BLaER1 (cell line): ENCODE results near the gene DGAT2.

Experiments used
- H3K27ac ChIP-seq: shearing (Covaris generic); formaldehyde crosslinking; 2 replicates; pipeline ENCODE4 v1.8.1; 2022
- H3K27me3 ChIP-seq: shearing (Covaris generic); formaldehyde crosslinking; 2 replicates; pipeline ENCODE4 v1.8.1; 2022
- H3K36me3 ChIP-seq: shearing (Covaris generic); formaldehyde crosslinking; 2 replicates; pipeline ENCODE4 v1.8.1; 2022
- H3K4me1 ChIP-seq: shearing (Covaris generic); formaldehyde crosslinking; 2 replicates; pipeline ENCODE4 v1.8.1; 2022
- H3K4me2 ChIP-seq: shearing (Covaris generic); formaldehyde crosslinking; 2 replicates; pipeline ENCODE4 v1.8.1; 2022
- H3K4me3 ChIP-seq: shearing (Covaris generic); formaldehyde crosslinking; 2 replicates; pipeline ENCODE4 v1.8.1; 2022
- H3K9ac ChIP-seq: shearing (Covaris generic); formaldehyde crosslinking; 2 replicates; pipeline ENCODE4 v1.8.1; 2022
- H3K9me3 ChIP-seq: shearing (Covaris generic); formaldehyde crosslinking; 2 replicates; pipeline ENCODE4 v1.8.1; 2022
- H4K20me1 ChIP-seq: shearing (Covaris generic); formaldehyde crosslinking; 2 replicates; pipeline ENCODE4 v1.8.1; 2022
- Cebpa-rat ChIP-seq: shearing (Covaris generic); IDR thresholded peaks from 2 replicates; pipeline ENCODE4 v1.8.1; 2022

DGAT2 gene

DNA sequence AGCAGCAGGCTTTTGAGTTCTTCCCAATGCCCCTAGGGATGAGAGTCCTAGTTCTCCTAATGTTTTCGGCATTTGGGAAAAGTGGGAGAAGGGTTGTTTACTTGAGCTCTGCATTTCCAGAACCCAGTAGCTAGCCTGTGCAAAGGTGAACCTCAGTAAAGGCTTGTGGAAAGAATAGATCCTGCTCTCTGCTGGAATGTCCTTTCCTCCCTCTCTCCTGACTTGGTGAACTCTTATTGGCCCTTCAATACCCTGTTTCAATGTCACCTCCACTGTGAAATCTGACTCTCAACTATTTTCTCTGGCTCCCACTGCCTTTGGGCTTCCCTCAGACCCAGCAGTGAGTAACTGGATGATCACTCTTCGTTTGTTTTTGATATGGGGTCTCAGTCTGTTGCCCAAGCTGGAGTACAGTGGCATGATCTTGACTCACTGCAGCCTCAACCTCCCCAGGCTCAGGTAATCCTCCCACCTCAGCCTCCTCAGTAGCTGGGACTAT is 44.0 kb downstream of the DGAT2 start:
- H3K27ac ChIP-seq = no peak overlapping the region
- H3K9me3 ChIP-seq = no peaks in the 10 kb centered on the region
- H3K4me3 ChIP-seq = no peak overlapping the region
- H3K4me2 ChIP-seq = no peak overlapping the region
- no peak for TF ChIP-seq Cebpa-rat
- peaks cover 25% of the 10 kb centered on the region for H3K4me1 ChIP-seq
- no peaks in the 10 kb centered on the region for H3K36me3 ChIP-seq
- H3K9ac ChIP-seq = no peak overlapping the region
- no peaks in the 10 kb centered on the region for H3K27me3 ChIP-seq
- peaks cover 8% of the 10 kb centered on the region for H4K20me1 ChIP-seq

DNA sequence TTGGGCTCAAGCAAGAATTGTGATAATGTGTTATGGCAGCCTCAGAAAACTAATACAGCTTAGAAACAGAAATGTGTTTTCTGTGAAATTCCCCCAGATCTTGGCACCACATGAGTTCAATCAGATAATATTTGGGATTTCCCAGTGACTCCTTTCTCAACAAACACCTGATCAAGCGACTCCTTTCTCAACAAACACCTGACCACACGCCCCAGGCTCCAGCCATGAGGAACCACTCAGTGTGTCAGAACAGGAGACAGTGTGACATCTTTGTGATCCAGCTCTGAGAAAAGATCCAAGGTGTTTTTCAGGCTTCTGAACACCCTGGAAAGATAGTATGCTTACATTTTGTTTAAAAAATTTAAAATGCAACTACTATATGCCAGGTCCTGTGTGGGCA is 44.5 kb downstream of the DGAT2 start:
- H4K20me1 ChIP-seq = peaks cover 13% of the 10 kb centered on the region
- no peaks in the 10 kb centered on the region for H3K27me3 ChIP-seq
- H3K9me3 ChIP-seq = no peaks in the 10 kb centered on the region
- peaks cover 30% of the 10 kb centered on the region for H3K4me1 ChIP-seq
- H3K27ac ChIP-seq = no peak overlapping the region
- H3K36me3 ChIP-seq = no peaks in the 10 kb centered on the region
- H3K4me2 ChIP-seq = no peak overlapping the region
- no peak for TF ChIP-seq Cebpa-rat
- no peak overlapping the region for H3K9ac ChIP-seq
- no peak overlapping the region for H3K4me3 ChIP-seq

DNA sequence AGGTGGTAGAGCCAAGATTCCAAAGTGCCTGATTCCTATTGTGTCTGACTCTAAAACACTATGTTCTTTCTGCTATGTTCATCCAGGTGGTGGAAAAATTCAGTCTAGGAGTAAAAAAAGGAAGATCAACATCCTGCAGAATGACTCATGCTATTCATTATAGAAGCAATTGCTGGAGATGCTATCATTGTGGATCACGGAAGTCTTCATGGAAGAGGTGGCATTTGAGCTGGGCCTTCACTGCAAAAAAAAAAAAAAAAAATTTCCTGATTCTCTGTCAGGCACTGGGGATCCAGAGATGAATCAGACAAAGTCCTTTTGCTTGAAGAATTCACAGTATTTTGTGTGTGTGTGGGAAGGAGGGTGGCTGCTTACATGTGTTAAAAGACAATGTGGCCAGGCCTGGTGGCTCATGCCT is 45.1 kb downstream of the DGAT2 start:
- Histone ChIP-seq H3K4me3 (no peak overlapping the region), H3K36me3 (no peaks in the 10 kb centered on the region), H3K9me3 (no peaks in the 10 kb centered on the region), H3K27ac (no peak overlapping the region), H3K4me1 (peaks cover 30% of the 10 kb centered on the region), H3K9ac (no peak overlapping the region), H3K27me3 (no peaks in the 10 kb centered on the region), H3K4me2 (peak overlapping the region; percentile 89), H4K20me1 (peaks cover 13% of the 10 kb centered on the region)
- TF ChIP-seq Cebpa-rat = no peak

DNA sequence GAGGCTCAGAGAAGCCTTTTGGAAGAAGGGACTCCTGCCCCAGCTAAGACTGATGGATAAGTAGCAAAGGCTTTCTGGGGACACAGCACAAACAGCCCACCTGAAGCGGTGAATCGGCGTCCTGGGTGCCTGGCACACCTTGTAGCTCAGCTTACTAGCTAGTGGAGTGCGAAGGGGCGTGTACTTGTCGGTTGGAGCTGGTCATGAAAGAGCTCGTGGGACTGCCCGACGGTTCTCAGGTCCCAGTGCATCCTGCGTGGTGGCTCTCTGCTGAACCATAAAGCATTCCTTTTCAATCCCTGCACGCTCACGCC is 45.7 kb downstream of the DGAT2 start:
- Histone ChIP-seq H3K36me3 (no peaks in the 10 kb centered on the region), H3K4me3 (peak overlapping the region; percentile 98), H4K20me1 (peaks cover 13% of the 10 kb centered on the region), H3K4me1 (peaks cover 30% of the 10 kb centered on the region), H3K27me3 (no peaks in the 10 kb centered on the region), H3K4me2 (peak overlapping the region; percentile 89), H3K9ac (no peak overlapping the region; the same call in 1 of the 2 replicates), H3K9me3 (no peaks in the 10 kb centered on the region), H3K27ac (no peak overlapping the region)
- no peak for TF ChIP-seq Cebpa-rat

DNA sequence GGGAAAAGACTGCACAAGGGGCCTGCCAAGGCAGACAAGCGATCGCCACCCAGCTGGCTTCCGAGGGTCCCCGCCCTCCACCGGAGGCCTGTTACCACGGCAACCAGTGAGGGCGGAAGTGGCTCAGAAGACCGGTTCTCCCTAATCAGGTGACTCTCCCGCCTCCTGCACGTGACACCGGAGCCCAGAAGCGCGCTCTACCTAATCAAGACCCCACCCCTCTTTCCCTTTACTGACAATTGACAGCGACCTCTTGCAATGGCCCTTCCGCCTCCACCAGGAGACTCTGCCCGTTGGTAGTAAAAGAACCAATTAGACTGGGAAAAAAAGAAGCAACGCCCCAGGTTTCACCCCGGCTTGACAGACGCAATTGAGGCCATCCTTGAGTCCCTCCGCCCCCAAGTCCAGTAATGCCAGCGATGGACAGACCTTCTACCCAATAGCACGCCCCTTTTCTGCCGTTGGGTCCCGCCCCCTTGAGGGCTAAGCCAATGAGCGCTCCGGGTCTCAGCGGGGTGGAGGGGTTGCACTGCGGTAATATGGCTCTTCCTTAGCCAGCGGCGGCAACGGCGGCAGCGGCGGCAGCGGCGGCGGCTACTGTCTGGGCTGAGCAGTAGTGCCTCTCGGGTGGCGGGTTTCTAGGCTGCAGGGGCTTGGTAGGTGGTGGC is 46.2 kb downstream of the DGAT2 start, which contains the start of gene UVRAG:
Gene UVRAG (plus strand): TSS at position 534 of the 668 bp plus-strand sequence. CDS start 198 bp downstream, outside the sequence.
- Histone ChIP-seq H3K9me3 (no peaks in the 10 kb centered on the region), H3K4me3 (peak within 1 kb of the TSS; percentile 98), H3K4me1 (peaks cover 30% of the 10 kb centered on the region), H3K9ac (peak within 1 kb of the TSS; percentile 92), H3K4me2 (peak within 1 kb of the TSS; percentile 98), H3K27me3 (no peaks in the 10 kb centered on the region), H4K20me1 (peaks cover 13% of the 10 kb centered on the region), H3K27ac (peak within 1 kb of the TSS; percentile 90), H3K36me3 (0 out of 2 replicates have a peak, but pooled peaks cover under 1% of the 10 kb centered on the region)
- no peak for TF ChIP-seq Cebpa-rat

DNA sequence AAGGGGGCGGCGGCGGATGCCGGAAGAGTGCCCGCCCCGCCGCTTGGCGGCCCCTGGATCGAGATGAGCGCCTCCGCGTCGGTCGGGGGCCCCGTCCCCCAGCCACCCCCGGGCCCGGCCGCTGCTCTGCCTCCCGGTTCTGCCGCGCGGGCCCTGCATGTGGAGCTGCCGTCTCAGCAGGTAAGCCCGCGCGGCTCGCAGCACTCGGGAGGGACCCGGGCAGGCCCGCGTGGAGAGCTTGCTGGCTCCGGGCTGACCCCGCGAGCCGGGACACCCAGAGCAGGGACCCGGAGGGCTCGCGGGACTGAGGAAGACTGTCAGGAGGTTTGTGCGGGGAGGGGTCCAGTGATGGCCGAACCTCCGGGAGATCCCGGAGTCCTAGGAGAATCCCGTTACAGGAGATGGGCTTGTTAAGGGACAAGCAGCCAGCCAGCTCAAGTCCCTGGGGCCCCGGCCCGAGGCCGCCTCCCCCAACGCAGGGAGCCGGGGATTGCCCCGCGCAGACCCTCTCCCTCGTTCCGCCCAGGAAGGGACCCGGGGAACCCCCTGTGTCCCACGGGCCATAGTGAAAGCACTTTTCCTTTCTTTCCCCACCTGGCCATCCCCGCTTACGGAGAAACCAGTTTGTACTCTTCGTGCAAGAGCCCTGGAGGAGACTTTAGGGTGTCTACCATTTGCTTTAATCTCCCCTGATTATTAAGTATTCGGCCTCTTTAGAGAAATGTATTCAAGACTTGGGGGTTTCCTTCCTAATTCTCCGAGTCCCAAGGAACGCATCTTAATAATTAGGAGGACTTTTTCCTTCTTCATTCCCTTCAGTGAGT is 47.0 kb downstream of the DGAT2 start:
- Histone ChIP-seq H3K4me1 (peaks cover 30% of the 10 kb centered on the region), H3K27ac (peak overlapping the region; percentile 90), H3K9ac (peak overlapping the region; percentile 92), H3K4me2 (peak overlapping the region; percentile 98), H3K36me3 (0 out of 2 replicates have a peak, but pooled peaks cover 8% of the 10 kb centered on the region), H3K27me3 (no peaks in the 10 kb centered on the region), H3K9me3 (no peaks in the 10 kb centered on the region), H4K20me1 (peaks cover 13% of the 10 kb centered on the region), H3K4me3 (peak overlapping the region; percentile 98)
- TF ChIP-seq Cebpa-rat = no peak

DNA sequence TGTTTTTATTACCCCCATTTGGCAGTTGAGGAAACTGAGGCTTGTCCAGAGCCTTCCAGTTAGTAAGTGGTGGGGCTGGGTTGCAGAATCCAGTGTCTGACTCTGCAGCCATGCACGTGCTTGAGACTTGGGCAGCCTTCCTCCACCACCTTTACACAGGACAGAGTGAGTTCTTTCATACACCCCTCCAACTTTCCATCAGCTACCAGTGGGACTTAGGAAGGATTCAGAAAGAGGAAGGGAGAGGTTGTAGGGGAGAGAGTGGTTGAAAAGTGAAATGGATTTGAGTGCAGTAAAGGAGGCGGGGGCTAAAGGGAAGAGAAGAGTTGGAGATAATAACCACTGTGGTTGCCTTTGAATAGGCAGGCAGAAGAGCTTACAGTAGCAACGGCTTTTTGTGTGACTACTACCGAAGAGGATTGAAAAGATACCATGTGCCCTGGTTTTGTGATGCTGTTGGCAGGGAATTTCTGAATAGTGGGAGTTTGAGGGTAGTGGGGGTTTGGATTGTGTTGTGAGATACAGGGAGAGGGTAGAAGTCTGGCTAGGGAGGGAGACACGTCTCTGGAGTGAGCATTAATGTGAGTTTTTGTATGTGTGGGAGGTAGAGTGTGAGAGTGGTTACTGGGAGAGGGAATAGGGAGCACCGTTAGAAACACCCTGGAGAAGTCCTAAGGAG is 48.1 kb downstream of the DGAT2 start:
- Histone ChIP-seq H4K20me1 (peaks cover 13% of the 10 kb centered on the region), H3K4me2 (peak overlapping the region; percentile 98), H3K4me3 (peak overlapping the region; percentile 98), H3K36me3 (peaks cover 17% of the 10 kb centered on the region), H3K27ac (peak overlapping the region; percentile 90), H3K27me3 (no peaks in the 10 kb centered on the region), H3K9me3 (peaks cover 9% of the 10 kb centered on the region), H3K9ac (peak overlapping the region; percentile 92), H3K4me1 (peaks cover 30% of the 10 kb centered on the region)
- TF ChIP-seq Cebpa-rat = no peak

DNA sequence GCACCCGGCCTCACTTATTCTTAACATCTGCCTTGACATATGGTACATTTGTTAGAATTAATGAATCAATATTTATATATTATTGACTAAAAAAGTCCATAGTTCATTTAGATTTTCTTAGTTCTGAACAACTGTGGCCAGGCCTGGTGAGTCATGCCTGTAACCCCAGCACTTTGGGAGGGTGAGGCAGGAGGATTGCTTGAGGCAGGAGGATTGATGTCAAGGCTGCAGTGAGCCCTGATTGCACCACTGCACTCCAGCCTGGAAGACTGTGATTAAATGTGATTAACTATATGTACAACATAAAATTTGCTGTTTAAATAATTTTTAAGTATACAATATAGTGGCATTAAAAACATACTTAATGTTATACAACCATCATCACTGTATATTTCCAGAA is 52.1 kb downstream of the DGAT2 start:
- TF ChIP-seq Cebpa-rat = no peak
- peaks cover 13% of the 10 kb centered on the region for H4K20me1 ChIP-seq
- H3K36me3 ChIP-seq = peaks cover 39% of the 10 kb centered on the region
- H3K27ac ChIP-seq = no peak overlapping the region
- H3K27me3 ChIP-seq = no peaks in the 10 kb centered on the region
- H3K4me3 ChIP-seq = no peak overlapping the region
- H3K9me3 ChIP-seq = peaks cover 22% of the 10 kb centered on the region
- peaks cover 49% of the 10 kb centered on the region for H3K4me1 ChIP-seq
- H3K9ac ChIP-seq = no peak overlapping the region
- H3K4me2 ChIP-seq = no peak overlapping the region

DNA sequence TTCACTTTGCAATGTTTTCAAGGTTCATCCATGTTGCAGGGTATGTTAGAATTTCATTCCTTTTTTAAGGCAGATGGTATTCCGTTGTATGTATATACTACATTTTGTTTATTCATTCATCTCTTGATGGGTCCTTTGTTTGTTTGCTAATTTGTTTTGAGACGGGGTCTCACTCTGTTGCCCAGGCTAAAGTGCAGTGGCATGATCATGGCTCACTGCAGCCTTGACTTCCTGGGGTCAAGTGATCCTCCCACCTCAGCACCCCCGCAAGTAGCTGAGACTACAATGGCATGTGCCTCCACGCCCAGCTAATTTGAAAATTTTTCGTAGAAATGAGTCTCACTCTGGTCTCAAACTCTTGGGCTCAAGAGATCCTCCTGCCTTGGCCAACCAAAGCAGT is 52.6 kb downstream of the DGAT2 start:
- H3K27me3 ChIP-seq = no peaks in the 10 kb centered on the region
- peaks cover 13% of the 10 kb centered on the region for H4K20me1 ChIP-seq
- no peak for TF ChIP-seq Cebpa-rat
- peaks cover 39% of the 10 kb centered on the region for H3K36me3 ChIP-seq
- no peak overlapping the region for H3K9ac ChIP-seq
- peaks cover 22% of the 10 kb centered on the region for H3K9me3 ChIP-seq
- no peak overlapping the region for H3K4me2 ChIP-seq
- no peak overlapping the region for H3K27ac ChIP-seq
- no peak overlapping the region for H3K4me3 ChIP-seq
- peaks cover 51% of the 10 kb centered on the region for H3K4me1 ChIP-seq

DNA sequence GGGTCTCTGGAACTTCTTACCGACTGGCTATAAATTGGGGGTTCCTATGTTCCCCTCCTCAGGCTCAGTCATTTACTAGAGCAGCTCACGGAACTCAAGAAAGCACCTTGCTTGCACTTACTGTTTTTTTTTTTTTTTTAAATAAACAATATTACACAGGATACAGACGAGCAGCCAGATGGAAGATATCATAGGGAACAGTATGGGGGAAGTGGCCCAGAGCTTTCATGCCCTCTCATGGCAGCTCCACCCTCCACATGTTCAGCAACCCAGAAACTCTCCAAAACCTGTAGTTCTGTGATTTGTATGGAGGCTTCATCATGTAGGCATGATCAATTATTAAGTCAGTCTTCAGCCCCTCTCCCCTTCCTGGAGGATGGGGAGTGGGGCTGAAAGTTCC is 54.0 kb downstream of the DGAT2 start:
- Histone ChIP-seq H3K4me3 (no peak overlapping the region), H4K20me1 (peaks cover 10% of the 10 kb centered on the region)

More for the DNA sequence above, 54.0 kb downstream of the DGAT2 start:
- Histone ChIP-seq H3K4me2 (no peak overlapping the region), H3K9me3 (peaks cover 22% of the 10 kb centered on the region), H3K4me1 (peaks cover 49% of the 10 kb centered on the region), H3K27me3 (no peaks in the 10 kb centered on the region), H3K27ac (no peak overlapping the region; the same call in 1 of the 2 replicates), H3K36me3 (peaks cover 39% of the 10 kb centered on the region), H3K9ac (no peak overlapping the region)
- no peak for TF ChIP-seq Cebpa-rat
